ENCODE measurements around the gene DCST2. TPM values are rescaled to one million over a fixed set of nuclear protein-coding genes. Genes with fewer than 3 reads are reported as not detected.

Gene DCST2
- total and polyA plus RNA-seq, 9 of the 15 experiments (the other 6 are each of a cell fraction or from before 2014, with no cell fraction given): 0.09 to 0.49 (median 0.11) TPM; not detected in 3

DNA sequence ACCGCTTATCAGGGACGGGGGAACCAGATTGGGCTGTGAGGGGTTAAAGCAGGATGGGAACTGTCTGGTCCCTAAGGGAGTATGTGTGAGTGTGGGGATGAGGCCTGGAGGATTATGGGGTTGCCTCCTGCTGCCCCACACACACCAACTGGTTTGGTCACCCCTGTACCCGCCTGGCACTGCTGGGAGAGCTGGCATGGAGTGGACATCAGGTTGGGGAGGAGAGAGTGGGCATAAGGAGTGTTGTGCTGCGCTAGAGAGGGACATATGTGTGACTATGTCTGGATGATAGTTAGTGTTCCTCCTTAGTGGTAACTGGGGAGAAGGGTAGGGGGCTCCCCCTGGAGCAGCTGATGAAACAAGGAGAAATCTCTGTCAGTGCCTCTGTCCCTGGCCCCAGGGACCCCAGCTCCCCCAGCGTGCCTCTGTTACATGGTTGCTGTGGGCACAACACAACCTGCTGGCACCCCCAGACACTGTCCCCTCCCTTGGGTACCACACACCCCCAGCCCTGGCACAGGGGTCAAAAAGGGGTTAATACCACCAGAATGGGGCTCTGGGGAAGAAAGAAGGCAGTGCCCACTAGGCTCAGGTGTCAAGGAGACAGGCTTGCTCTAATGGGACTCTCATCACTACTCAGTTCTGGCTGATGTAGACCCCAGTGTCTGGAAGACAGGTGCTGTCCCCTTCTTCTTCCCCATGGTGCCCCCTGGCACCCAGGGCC is 29.1 kb downstream of the DCST2 start (continued):
- no peak for TF ChIP-seq RBBP5 (IDR thresholded peaks at IDR 0.05; ENCODE audit: borderline replicate concordance, insufficient read depth, low read length, poor library complexity, severe bottlenecking)
- TF ChIP-seq DNMT1 (IDR thresholded peaks at IDR 0.05): no peak
- TF ChIP-seq ARHGAP35 (IDR thresholded peaks at IDR 0.05; ENCODE audit: partially characterized antibody): no peak
- no peak for TF ChIP-seq ZNF347 (CRISPR knock-in tag; IDR thresholded peaks at IDR 0.05; ENCODE audit: low read depth)
- TF ChIP-seq ZNF766 (CRISPR knock-in tag; conservative IDR thresholded peaks at IDR 0.05): no peak
- TF ChIP-seq ZNF232 (CRISPR knock-in tag; IDR thresholded peaks at IDR 0.05): no peak
- TF ChIP-seq ZNF699 (CRISPR knock-in tag; IDR thresholded peaks at IDR 0.05; ENCODE audit: insufficient replicate concordance): no peak
- TF ChIP-seq ZNF431 (CRISPR knock-in tag; IDR thresholded peaks at IDR 0.05): no peak
- no peak for TF ChIP-seq ZNF57 (CRISPR knock-in tag; IDR thresholded peaks at IDR 0.05)
- TF ChIP-seq BRD4 (IDR thresholded peaks at IDR 0.05): no peak
- TF ChIP-seq HNRNPL (IDR thresholded peaks at IDR 0.05; ENCODE audit: low read depth, low read length): no peak
- no peak for TF ChIP-seq NR2C2 (CRISPR knock-in tag; IDR thresholded peaks at IDR 0.05)
- no peak; the same call in 1 of the 2 replicates for TF ChIP-seq NR2C2 (tag; IDR thresholded peaks at IDR 0.05)
- TF ChIP-seq, protein P1, sequence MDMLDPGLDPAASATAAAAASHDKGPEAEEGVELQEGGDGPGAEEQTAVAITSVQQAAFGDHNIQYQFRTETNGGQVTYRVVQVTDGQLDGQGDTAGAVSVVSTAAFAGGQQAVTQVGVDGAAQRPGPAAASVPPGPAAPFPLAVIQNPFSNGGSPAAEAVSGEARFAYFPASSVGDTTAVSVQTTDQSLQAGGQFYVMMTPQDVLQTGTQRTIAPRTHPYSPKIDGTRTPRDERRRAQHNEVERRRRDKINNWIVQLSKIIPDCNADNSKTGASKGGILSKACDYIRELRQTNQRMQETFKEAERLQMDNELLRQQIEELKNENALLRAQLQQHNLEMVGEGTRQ (CRISPR knock-in tag; IDR thresholded peaks at IDR 0.05): no peak
- TF ChIP-seq, protein P2, sequence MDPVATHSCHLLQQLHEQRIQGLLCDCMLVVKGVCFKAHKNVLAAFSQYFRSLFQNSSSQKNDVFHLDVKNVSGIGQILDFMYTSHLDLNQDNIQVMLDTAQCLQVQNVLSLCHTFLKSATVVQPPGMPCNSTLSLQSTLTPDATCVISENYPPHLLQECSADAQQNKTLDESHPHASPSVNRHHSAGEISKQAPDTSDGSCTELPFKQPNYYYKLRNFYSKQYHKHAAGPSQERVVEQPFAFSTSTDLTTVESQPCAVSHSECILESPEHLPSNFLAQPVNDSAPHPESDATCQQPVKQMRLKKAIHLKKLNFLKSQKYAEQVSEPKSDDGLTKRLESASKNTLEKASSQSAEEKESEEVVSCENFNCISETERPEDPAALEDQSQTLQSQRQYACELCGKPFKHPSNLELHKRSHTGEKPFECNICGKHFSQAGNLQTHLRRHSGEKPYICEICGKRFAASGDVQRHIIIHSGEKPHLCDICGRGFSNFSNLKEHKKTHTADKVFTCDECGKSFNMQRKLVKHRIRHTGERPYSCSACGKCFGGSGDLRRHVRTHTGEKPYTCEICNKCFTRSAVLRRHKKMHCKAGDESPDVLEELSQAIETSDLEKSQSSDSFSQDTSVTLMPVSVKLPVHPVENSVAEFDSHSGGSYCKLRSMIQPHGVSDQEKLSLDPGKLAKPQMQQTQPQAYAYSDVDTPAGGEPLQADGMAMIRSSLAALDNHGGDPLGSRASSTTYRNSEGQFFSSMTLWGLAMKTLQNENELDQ (CRISPR knock-in tag; IDR thresholded peaks at IDR 0.05; ENCODE audit: borderline replicate concordance): no peak
- TF ChIP-seq NCOA4 (IDR thresholded peaks at IDR 0.05; ENCODE audit: partially characterized antibody): no peak
- TF ChIP-seq, protein P3, sequence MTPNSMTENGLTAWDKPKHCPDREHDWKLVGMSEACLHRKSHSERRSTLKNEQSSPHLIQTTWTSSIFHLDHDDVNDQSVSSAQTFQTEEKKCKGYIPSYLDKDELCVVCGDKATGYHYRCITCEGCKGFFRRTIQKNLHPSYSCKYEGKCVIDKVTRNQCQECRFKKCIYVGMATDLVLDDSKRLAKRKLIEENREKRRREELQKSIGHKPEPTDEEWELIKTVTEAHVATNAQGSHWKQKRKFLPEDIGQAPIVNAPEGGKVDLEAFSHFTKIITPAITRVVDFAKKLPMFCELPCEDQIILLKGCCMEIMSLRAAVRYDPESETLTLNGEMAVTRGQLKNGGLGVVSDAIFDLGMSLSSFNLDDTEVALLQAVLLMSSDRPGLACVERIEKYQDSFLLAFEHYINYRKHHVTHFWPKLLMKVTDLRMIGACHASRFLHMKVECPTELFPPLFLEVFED (CRISPR knock-in tag; conservative IDR thresholded peaks at IDR 0.05): no peak
- TF ChIP-seq, protein P4, sequence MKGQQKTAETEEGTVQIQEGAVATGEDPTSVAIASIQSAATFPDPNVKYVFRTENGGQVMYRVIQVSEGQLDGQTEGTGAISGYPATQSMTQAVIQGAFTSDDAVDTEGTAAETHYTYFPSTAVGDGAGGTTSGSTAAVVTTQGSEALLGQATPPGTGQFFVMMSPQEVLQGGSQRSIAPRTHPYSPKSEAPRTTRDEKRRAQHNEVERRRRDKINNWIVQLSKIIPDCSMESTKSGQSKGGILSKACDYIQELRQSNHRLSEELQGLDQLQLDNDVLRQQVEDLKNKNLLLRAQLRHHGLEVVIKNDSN (CRISPR knock-in tag; IDR thresholded peaks at IDR 0.05): no peak
- TF ChIP-seq, protein P5, sequence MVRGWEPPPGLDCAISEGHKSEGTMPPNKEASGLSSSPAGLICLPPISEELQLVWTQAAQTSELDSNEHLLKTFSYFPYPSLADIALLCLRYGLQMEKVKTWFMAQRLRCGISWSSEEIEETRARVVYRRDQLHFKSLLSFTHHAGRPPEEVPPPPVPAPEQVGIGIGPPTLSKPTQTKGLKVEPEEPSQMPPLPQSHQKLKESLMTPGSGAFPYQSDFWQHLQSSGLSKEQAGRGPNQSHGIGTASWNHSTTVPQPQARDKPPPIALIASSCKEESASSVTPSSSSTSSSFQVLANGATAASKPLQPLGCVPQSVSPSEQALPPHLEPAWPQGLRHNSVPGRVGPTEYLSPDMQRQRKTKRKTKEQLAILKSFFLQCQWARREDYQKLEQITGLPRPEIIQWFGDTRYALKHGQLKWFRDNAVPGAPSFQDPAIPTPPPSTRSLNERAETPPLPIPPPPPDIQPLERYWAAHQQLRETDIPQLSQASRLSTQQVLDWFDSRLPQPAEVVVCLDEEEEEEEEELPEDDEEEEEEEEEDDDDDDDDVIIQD (CRISPR knock-in tag; IDR thresholded peaks at IDR 0.05): no peak
- TF ChIP-seq SOX6 (IDR thresholded peaks at IDR 0.05): 0 out of 2 replicates have a peak, but pooled peaks have one; percentile 18

Data from K562 (cell line).